Panc1 (cell line): ENCODE measurements around the gene GALNT9.

ENCODE experiments used
- TCF7L2 ChIP-seq: IDR thresholded peaks from 2 replicates; pipeline ENCODE4 v1.6.1; 2011; ENCODE audit warnings: mild to moderate bottlenecking, low read depth, low read length, inconsistent platforms
- TF ChIP-seq, protein P1 (sequence below): fragments of 450-650 bp; IDR thresholded peaks from 2 replicates; pipeline ENCODE4 v1.5.1; 2017; ENCODE audit warnings: mild to moderate bottlenecking

DNA sequence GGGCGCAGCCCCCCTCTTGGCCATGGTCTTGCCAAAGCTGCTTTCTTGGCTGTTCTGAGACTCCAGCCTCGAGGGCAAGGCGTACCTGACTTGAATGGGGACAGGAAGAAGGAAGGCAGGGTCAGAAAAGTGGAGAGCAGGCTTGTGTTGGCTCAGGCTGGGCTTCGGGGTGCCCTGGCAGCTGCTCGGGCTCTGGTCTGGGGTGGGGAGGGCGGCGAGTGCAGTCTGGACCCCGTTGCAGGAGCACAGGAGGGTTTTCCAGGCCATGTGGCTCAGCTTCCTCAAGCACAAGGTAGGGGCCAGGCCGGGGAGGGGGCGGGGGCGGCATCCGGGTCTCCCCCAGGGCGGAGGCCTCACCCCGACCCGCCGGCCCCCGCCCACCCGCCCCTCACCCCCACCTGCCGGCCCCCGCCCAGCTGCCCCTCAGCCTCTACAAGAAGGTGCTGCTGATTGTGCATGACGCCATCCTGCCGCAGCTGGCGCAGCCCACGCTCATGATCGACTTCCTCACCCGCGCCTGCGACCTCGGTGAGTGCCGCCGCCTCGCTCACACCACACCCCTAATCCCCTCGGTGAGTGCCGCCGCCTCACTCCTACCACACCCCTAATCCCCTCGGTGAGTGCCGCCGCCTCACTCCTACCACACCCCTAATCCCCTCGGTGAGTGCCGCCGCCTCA lies 180.9 kb downstream of the GALNT9 start:
- no peak for TF ChIP-seq TCF7L2
- TF ChIP-seq, protein P1, sequence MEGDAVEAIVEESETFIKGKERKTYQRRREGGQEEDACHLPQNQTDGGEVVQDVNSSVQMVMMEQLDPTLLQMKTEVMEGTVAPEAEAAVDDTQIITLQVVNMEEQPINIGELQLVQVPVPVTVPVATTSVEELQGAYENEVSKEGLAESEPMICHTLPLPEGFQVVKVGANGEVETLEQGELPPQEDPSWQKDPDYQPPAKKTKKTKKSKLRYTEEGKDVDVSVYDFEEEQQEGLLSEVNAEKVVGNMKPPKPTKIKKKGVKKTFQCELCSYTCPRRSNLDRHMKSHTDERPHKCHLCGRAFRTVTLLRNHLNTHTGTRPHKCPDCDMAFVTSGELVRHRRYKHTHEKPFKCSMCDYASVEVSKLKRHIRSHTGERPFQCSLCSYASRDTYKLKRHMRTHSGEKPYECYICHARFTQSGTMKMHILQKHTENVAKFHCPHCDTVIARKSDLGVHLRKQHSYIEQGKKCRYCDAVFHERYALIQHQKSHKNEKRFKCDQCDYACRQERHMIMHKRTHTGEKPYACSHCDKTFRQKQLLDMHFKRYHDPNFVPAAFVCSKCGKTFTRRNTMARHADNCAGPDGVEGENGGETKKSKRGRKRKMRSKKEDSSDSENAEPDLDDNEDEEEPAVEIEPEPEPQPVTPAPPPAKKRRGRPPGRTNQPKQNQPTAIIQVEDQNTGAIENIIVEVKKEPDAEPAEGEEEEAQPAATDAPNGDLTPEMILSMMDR = no peak
